ENCODE measurements around the gene RAB27A. TPM values are rescaled to one million over a fixed set of nuclear protein-coding genes. Genes with fewer than 3 reads are reported as not detected.

The RAB27A gene
- total RNA-seq, 2 donors from 2014 or later: 5.0 to 7.9 TPM

GRCh38 chr15:55238877-55239276 lies 50.7 kb downstream of the RAB27A start:
- Histone ChIP-seq H3K27ac (no peak overlapping the region), H3K36me3 (no peaks in the 10 kb centered on the region), H3K27me3 (no peaks in the 10 kb centered on the region), H3K4me1 (no peaks in the 10 kb centered on the region), H3K4me3 (no peak overlapping the region), H3K9me3 (no peaks in the 10 kb centered on the region)
- no peak for TF ChIP-seq CTCF (IDR thresholded peaks at IDR 0.05)
- DNase-seq (ENCODE audit: low spot score): no peak

GRCh38 chr15:55237219-55238130 lies 52.1 kb downstream of the RAB27A start:
- Histone ChIP-seq H3K4me3 (no peak overlapping the region), H3K27ac (no peak overlapping the region), H3K9me3 (no peaks in the 10 kb centered on the region), H3K36me3 (no peaks in the 10 kb centered on the region), H3K27me3 (no peaks in the 10 kb centered on the region), H3K4me1 (no peaks in the 10 kb centered on the region)
- DNase-seq (ENCODE audit: low spot score): no peak
- no peak for TF ChIP-seq CTCF (IDR thresholded peaks at IDR 0.05)

GRCh38 chr15:55235546-55236036 lies 54.0 kb downstream of the RAB27A start:
- H3K9me3 ChIP-seq: no peaks in the 10 kb centered on the region
- no peaks in the 10 kb centered on the region for H3K36me3 ChIP-seq
- no peaks in the 10 kb centered on the region for H3K27me3 ChIP-seq
- no peak overlapping the region for H3K27ac ChIP-seq
- H3K4me1 ChIP-seq: no peaks in the 10 kb centered on the region
- DNase-seq (ENCODE audit: low spot score): no peak
- TF ChIP-seq CTCF (IDR thresholded peaks at IDR 0.05): no peak
- H3K4me3 ChIP-seq: no peak overlapping the region

- no peak for TF ChIP-seq CTCF (IDR thresholded peaks at IDR 0.05)
- Histone ChIP-seq H3K36me3 (no peaks in the 10 kb centered on the region), H3K27me3 (no peaks in the 10 kb centered on the region), H3K9me3 (no peaks in the 10 kb centered on the region), H3K4me3 (no peak overlapping the region), H3K27ac (no peak overlapping the region), H3K4me1 (no peaks in the 10 kb centered on the region)
- no peak for DNase-seq (ENCODE audit: low spot score)
Observed at GRCh38 chr15:55234800-55235104, 54.9 kb downstream of the RAB27A start.

- H3K4me3 ChIP-seq: no peak overlapping the region
- H3K27ac ChIP-seq: no peak overlapping the region
- H3K9me3 ChIP-seq: no peaks in the 10 kb centered on the region
- no peak for TF ChIP-seq CTCF (IDR thresholded peaks at IDR 0.05)
- H3K27me3 ChIP-seq: no peaks in the 10 kb centered on the region
- H3K36me3 ChIP-seq: no peaks in the 10 kb centered on the region
- no peak for DNase-seq (ENCODE audit: low spot score)
- no peaks in the 10 kb centered on the region for H3K4me1 ChIP-seq
Observed at GRCh38 chr15:55234104-55234799, 55.4 kb downstream of the RAB27A start.
